ENCODE data around the gene PSD.

DNA sequence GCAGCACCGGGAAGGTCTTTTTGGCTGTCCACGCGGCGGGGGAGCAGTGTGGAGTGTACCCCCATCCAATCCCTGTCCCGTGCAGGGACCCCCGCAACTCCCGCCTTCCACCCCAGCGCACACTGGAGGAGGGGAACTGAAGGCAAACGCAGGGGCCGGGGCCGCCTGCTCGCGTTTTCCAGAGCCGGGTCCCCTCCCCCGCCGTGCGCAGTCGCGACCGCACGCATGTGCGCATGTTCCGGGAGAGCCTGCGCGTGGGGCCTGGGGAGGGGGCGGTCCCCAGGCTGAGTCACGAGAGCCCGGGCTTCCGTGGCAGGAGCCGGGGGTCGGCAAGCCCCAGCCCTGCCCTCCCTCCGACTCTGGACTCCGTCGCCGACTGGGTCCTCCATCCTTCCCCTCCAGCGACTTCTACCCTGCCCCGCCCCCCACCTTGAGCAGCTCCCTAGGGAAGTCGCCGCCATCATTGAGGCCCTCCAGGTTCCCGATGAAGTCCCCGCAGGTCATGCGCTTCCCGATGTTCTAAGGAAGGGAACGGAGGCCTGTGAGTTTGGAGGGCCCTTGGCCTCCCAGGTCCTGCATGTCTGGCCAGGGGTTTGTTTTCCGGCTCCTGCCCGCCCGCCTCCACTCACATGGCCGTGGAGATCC, 8.0 kb downstream of the PSD start:
- TF ChIP-seq, protein P1, sequence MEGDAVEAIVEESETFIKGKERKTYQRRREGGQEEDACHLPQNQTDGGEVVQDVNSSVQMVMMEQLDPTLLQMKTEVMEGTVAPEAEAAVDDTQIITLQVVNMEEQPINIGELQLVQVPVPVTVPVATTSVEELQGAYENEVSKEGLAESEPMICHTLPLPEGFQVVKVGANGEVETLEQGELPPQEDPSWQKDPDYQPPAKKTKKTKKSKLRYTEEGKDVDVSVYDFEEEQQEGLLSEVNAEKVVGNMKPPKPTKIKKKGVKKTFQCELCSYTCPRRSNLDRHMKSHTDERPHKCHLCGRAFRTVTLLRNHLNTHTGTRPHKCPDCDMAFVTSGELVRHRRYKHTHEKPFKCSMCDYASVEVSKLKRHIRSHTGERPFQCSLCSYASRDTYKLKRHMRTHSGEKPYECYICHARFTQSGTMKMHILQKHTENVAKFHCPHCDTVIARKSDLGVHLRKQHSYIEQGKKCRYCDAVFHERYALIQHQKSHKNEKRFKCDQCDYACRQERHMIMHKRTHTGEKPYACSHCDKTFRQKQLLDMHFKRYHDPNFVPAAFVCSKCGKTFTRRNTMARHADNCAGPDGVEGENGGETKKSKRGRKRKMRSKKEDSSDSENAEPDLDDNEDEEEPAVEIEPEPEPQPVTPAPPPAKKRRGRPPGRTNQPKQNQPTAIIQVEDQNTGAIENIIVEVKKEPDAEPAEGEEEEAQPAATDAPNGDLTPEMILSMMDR (conservative IDR thresholded peaks at IDR 0.05; ENCODE audit: low read length), result no peak
- TF ChIP-seq EZH2phosphoT487 (IDR thresholded peaks at IDR 0.05; ENCODE audit: borderline replicate concordance, low read depth, low read length), result no peak

Data from OCI-LY7 (cell line).